Stimulated activated CD4-positive, alpha-beta T cell treated with anti-CD3 and anti-CD28 coated beads, Interleukin-1b, Interleukin-23, amount 100 ng/mL, for 1 hour (primary cell): ENCODE results near the gene SHISA5.
"Not testable (repeated sequence)": the region's sequence is repeated elsewhere in the genome, so short reads cannot be mapped to it uniquely, and the experiment has no call there.

Experiments used
- DNase-seq, 2 donors: peaks; one replicate each; pipeline ENCODE4 v3.0.0-alpha.2; 2020; ENCODE audit warnings: low read depth in 2 of 2

SHISA5 gene

DNA sequence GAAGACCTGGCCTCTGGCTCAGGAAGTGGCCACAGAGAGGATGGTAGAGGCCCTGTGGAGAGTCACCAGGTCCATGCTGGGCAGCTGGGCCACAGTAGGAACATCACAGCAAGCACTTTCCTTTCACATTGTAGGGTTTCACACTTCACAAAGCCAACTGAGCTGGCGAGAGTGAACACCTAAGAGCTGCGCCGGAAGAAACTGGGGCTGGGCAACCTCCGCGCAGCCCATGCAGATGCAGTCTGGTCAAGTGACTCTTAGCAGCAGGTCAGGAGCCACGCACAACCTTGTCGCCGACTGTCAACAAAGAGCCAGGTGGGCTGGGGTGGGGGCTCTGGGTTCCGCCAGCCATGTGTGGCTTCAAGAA is 15.3 kb upstream of the SHISA5 start:
- no peak for DNase-seq

DNA sequence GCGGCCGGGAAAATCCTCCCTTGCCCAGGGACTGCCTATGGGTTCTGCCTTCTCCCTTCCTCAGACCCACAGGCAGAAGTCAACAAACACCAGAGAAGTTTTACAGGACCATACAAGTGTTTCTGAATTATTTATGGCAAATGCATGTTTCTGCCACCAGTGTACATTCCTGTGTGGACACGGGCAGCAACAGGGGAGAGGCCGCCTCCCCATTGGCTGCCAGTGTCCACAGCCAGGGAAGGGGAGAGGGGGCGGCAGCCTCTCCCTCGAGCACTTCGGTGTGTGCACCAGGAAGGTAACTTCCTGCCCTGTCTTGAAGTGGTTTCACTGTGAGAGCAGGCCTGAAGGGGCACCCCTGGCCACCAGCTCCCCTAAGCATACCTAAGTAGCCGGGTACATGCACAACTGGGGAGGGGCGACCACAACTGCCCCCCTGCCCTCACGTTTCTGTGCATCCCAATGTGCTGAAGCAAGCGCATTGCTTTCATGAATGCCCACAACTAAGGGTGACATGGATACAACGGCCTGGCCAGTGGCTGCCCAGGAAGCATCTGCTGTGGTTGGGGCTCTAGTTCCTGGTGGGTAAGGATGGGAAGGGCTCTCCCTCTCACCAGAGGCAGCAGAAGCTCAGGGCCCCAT is 14.8 kb upstream of the SHISA5 start:
- DNase-seq = no peak

DNA sequence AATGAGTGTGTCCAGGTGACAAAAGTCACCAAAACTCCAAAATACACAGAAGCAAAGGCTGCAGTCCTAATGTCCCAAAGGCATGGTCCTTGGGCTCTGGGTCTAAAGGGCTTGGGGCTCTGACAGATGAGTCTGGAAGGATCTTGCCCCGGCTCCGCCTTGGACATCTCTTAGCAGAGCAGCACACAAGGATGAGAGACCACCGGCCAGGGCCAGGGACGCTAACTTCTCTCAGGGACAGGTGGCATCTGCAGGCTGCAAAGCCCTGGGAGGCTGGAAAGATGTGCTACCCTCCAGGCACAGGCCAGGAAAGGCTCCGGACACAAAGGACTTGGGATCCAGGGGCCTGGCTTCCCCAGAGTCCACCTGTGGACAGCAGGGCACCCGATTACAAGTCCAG is 14.1 kb upstream of the SHISA5 start:
- no peak for DNase-seq

DNA sequence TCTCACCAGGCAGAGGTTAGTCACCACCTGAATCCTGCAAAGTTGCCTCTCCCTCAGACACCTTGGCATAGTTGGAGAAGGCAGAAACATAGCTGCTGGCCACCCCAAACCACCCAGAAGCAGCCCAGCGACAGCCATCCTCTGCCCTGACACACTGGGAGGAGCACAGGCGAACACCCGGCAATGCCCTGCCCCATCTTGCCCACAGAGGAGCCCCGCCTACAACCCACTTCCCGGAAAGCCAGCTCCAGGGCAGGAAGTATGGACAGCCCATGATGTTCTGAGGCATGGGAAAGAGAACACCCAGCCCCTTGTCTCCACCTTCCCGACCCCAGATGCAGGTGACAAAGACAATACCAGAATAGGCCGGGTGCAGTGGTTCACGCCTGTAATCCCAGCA is 12.6 kb upstream of the SHISA5 start:
- no peak for DNase-seq

DNA sequence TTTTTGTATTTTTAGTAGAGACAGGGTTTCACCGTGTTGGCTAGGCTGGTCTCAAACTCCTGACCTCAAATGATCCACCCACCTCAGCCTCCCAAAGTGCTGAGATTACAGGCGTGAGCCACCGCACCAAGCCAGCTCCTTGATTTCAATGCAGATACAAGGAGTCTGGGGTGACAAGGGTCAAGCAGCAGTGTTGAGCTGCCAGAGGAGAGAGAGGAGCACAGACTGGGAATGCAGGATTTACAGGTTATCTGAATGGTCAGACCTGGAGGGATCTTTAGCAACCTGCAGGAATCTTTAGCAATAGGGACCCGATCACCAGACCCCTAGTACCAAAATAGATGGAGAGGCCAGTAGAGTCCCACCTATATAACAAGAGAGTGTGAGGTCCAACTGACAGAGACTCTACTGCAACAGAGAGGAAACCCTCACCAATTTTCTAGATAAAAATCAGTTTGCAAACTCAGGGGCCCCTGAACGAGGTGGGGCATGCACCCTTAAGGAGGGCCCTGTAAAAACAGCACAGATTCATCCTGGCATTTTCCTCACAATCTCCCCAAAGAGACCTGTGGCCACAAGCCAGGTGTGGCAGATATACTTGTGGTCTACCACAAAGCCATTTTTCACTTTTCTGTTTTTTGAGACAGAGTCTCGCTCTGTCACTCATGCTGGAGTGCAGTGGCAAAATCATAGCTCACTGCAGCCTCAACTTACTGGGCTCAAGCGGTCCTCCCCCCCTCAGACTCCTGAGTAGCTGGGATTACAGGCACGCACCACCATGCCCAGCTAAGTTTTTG is 10.7 kb upstream of the SHISA5 start:
- no peak for DNase-seq

- no peak for DNase-seq
Measured at GRCh38 chr3:48511551-48511950, 7.6 kb upstream of the SHISA5 start.

- DNase-seq = peak; percentile 32 to 55
Measured at GRCh38 chr3:48507256-48508061, 3.5 kb upstream of the SHISA5 start.

- DNase-seq = no peak
Measured at GRCh38 chr3:48505968-48506504, 2.1 kb upstream of the SHISA5 start.

- DNase-seq = no peak
Measured at GRCh38 chr3:48505146-48505545, 1.2 kb upstream of the SHISA5 start.

DNA sequence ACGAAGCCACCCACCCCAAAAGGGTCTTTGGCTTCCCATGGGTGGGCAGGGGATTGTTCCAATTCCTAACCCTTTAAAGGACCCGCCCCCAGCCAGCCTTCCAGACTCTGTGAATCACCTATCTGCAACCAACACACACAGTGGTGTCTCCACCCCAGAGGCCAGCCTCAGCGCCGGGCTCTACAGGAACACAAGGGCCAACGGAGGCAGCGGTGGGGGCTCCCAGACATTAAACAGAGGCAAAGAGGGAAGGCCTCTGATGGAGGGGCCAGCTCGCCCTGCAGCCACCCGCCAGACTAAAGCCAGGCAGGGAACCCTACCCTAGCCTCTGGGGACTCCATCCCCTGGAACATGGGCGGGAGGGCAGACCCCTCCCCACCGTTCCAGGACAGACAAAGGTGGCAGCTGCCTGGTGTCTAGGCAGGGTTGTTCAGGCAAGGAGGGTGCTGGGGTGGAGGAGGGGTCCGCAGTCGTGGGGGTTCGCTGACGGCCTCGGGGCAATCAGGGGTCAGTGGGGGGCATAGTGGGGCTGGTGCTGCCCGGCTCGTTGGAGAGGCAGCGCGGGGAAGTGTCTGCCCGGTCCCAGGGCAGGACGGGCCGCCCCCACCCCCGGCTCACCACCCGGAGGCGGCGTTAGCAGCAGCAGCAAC is 448 bp downstream of the SHISA5 start:
- DNase-seq = no peak

GRCh38 chr3:48502728-48503168 is 1.2 kb downstream of the SHISA5 start:
- no peak for DNase-seq

GRCh38 chr3:48502121-48502520 is 1.9 kb downstream of the SHISA5 start:
- DNase-seq = no peak

DNA sequence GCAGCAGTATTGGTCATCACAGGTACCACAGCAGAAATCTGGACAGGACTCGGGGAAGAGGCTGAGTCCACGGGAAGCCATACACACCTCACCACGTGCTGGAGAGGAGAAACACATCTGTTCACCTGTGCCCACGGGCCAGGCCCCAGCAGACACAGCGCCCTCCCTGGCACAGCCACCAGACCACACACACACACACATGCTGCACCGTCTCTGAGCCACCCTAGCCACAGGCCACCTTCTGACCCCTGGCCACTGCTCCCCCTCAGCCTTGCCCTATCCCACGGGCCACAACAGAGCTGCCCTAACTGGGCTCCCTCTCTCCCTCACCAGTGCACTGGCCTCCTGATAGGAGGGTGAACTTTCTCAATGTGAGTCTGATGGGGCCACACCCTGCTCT is 2.8 kb downstream of the SHISA5 start:
- no peak for DNase-seq

DNA sequence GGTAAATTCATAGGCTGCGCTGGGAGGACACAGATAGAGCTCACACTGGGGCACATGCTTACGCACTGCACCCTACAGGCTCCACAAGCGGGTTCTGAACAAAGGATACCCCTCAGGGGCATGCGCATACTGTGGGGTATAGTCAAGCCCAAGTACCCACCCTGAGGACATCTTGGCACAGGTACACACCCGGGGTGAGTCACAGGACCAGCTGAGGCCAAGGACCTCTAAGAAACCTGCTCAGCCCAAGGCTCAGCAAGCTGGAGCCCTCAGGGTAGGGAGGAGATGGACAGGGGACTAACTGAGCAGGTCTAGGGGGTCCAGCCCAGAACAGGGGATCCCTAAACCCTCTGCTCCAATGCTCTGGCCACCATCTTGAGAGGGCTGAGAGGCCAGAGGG is 3.3 kb downstream of the SHISA5 start:
- DNase-seq = no peak

DNA sequence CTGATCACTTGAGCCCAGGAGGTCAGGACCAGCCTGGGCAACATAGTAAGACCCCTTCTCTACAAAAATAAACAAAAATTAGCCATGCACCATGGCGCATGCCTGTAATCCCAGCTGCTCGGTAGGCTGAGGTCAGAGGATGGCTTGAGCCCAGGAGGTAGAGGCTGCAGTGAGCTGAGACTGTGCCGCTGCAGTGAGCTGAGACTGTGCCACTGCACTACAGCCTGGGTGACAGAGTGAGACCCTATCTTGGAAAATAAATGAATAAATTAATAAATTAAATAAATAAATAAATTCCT is 10.8 kb downstream of the SHISA5 start:
- DNase-seq = no peak

- no peak for DNase-seq
Measured at GRCh38 chr3:48492461-48493202, 11.3 kb downstream of the SHISA5 start.

GRCh38 chr3:48486952-48487351 is 17.0 kb downstream of the SHISA5 start:
- no peak for DNase-seq

- DNase-seq = not testable (repeated sequence)
Measured at GRCh38 chr3:48482822-48483221, 21.2 kb downstream of the SHISA5 start.

- not testable (repeated sequence) for DNase-seq
Measured at GRCh38 chr3:48480891-48481290, 23.1 kb downstream of the SHISA5 start.

- no peak for DNase-seq
Measured at GRCh38 chr3:48478626-48479555, 25.1 kb downstream of the SHISA5 start.
